ENCODE measurements around the gene CD40LG. TPM values are rescaled to one million over a fixed set of nuclear protein-coding genes. Genes with fewer than 3 reads are reported as not detected.

Gene CD40LG
- total and polyA plus RNA-seq, 2 of the 13 experiments (the other 11 are each of a cell fraction or from before 2014, with no cell fraction given): not detected

GRCh38 chrX:136636121-136636520 lies 11.8 kb upstream of the CD40LG start (continued):
- TF ChIP-seq ZHX2 (IDR thresholded peaks at IDR 0.05; ENCODE audit: low read depth) (no peak), ZHX2 (CRISPR knock-in tag; IDR thresholded peaks at IDR 0.05; ENCODE audit: borderline replicate concordance) (no peak), NFATC3 (CRISPR knock-in tag; IDR thresholded peaks at IDR 0.05) (no peak), POLR2AphosphoS5 (IDR thresholded peaks at IDR 0.05; ENCODE audit: low read depth, low read length) (no peak)

- DNase-seq (ENCODE audit: low spot score) (no peak), FAIRE-seq (no peak), ATAC-seq (no peak)
- no peak overlapping the region for H2AFZ ChIP-seq (ENCODE audit: low read length)
- ChIA-PET CTCF (ENCODE audit: low intra/inter-chr PET ratio, low total read pairs) (no interaction called here), POLR2A (no interaction called here)
- H3K79me2 ChIP-seq (ENCODE audit: insufficient read depth, low read length): no peaks in the 10 kb centered on the region
- H3K4me2 ChIP-seq (ENCODE audit: low read depth, low read length): no peak overlapping the region
- no peaks in the 10 kb centered on the region for H3K9me3 ChIP-seq (ENCODE audit: low read length)
- no peaks in the 10 kb centered on the region for H3K36me3 ChIP-seq (replicated peaks in 1 of 2; ENCODE audit: control insufficient read depth in 1 of 2, insufficient read depth in 2 of 2, low read length in 2 of 2)
- H3K4me3 ChIP-seq (replicated peaks in 1 of 3; ENCODE audit: insufficient read depth in 1 of 3, low read depth in 2 of 3, low read length in 3 of 3): no peak overlapping the region
- BruUV-seq (replicated peaks): no TSS peak
- no peaks in the 10 kb centered on the region for H4K20me1 ChIP-seq (ENCODE audit: insufficient read depth, low read length)
- no peak overlapping the region for H3K27ac ChIP-seq (ENCODE audit: extremely low read length, insufficient read depth, low read length)
- no peaks in the 10 kb centered on the region for H3K4me1 ChIP-seq (ENCODE audit: insufficient read depth, low read length)
- intact Hi-C loops (cut with micrococcal nuclease; ENCODE audit: unreplicated experiment): no loop called here
- 13% methylated on average over 2 of the region's 8 CpGs for WGBS (ENCODE audit: low lambda C conversion rate)
- in situ Hi-C loops (cut with HindIII; ENCODE audit: extremely low pct_ligation_motif_present, low pct_unique_long_range_greater_than_20kb): no loop called here
- TF ChIP-seq TBX2 (CRISPR knock-in tag; IDR thresholded peaks at IDR 0.05; ENCODE audit: borderline replicate concordance): no peak
- TF ChIP-seq ZNF598 (CRISPR knock-in tag; IDR thresholded peaks at IDR 0.05; ENCODE audit: borderline replicate concordance): no peak
- TF ChIP-seq RARA (CRISPR knock-in tag; IDR thresholded peaks at IDR 0.05): no peak
- TF ChIP-seq ZNF460 (CRISPR knock-in tag; IDR thresholded peaks at IDR 0.05; ENCODE audit: borderline replicate concordance): no peak
- no peak for TF ChIP-seq NCOA1 (CRISPR knock-in tag; IDR thresholded peaks at IDR 0.05)
- no peak for TF ChIP-seq GABPB1 (CRISPR knock-in tag; IDR thresholded peaks at IDR 0.05)
- TF ChIP-seq NFE2L2 (IDR thresholded peaks at IDR 0.05; ENCODE audit: low read length): no peak
- TF ChIP-seq RXRA (CRISPR knock-in tag; IDR thresholded peaks at IDR 0.05): no peak
- TF ChIP-seq ZNF205 (CRISPR knock-in tag; IDR thresholded peaks at IDR 0.05): no peak
- no peak for TF ChIP-seq ZFY (CRISPR knock-in tag; IDR thresholded peaks at IDR 0.05)
- TF ChIP-seq ZKSCAN1 (IDR thresholded peaks at IDR 0.05; ENCODE audit: low read length): no peak
- H3K9ac ChIP-seq (ENCODE audit: insufficient read depth, low read depth, low read length): no peak overlapping the region
- H3K27me3 ChIP-seq (ENCODE audit: control insufficient read depth in 1 of 2, insufficient read depth in 2 of 2, low read length in 2 of 2): no peaks in the 10 kb centered on the region
Observed at GRCh38 chrX:136639506-136640176, 8.3 kb upstream of the CD40LG start.
